Putamen (tissue), 1 donor: Measurements from ENCODE around the gene DBNDD2.

ENCODE experiments used
- DNase-seq: peaks from one replicate; pipeline ENCODE4 v3.0.0-alpha.2; 2016; ENCODE audit warnings: low spot score

The DBNDD2 gene

DNA sequence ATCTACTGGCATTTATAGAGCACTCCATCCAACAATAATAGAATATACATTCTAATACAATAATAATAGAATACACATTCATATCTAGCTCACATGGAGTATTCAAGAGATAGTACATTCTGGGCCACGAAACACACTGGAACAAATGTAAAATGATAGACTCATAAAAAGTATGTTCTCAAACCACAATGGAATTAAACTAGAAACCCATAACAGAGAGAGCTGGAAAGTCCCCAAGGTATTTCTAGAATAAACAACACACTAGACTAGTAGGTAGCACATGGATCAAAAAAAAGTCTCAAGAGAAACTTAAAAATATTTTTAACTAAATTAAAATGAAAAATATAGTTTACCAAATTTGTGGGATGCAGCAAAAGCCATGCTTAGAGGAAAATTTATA lies 20.8 kb upstream of the DBNDD2 start:
- no peak for DNase-seq

DNA sequence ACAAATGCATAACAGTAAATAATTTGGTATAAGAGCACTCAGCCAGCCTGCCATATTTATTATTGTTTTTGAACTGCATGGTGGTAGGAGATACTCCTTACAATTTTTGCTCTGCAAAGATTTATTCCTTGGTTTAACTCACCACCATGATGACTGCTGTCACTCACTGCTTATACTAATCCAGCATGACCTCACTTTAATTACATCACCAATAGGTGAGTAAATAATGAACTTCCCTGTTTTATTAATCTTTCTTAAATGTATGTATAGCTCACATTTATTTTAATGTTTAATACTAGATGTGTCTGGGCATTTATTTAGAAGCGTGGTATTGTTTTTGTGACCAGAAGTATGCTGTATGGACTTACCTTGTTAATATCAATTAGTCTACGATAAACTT lies 17.2 kb upstream of the DBNDD2 start:
- DNase-seq: no peak

DNA sequence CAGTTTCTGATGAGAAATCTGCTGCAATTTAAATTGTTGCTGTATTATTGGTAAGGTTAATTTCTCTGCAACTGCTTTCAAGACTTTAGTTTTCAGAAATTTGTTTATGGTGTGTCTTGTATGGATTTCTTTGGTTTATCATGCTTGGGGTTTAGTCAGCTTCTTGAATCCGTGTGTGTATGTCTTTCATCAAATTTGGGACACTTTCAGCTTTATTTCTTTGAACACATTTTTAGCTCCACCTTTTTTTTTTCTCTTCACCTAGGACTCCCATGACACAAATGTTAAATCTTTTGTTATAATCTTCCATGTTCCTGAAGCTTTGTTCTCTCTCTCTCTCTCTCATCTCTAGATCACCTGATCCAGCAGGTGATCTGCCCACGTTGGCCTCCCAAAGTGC lies 16.5 kb upstream of the DBNDD2 start:
- DNase-seq: no peak

DNA sequence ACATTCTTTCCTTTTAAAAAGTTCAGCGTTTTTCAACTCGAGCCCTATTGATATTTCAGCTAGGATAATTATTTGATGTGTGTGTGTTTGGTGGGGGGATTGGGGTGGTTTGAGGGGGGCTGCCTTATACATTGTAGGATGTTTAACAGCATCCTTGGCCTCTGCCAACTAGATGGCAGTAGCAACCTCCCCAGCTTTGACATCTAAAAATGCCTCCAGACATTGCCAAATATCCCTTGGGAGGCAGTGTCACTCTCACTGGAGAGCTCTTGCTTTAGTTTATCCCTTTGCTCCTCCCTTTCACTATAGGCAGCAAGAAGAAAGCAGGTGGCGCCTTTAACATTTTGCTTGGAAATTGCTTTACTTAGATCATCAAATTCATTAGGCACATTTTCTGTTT lies 15.4 kb upstream of the DBNDD2 start:
- peak; percentile 70 for DNase-seq

DNA sequence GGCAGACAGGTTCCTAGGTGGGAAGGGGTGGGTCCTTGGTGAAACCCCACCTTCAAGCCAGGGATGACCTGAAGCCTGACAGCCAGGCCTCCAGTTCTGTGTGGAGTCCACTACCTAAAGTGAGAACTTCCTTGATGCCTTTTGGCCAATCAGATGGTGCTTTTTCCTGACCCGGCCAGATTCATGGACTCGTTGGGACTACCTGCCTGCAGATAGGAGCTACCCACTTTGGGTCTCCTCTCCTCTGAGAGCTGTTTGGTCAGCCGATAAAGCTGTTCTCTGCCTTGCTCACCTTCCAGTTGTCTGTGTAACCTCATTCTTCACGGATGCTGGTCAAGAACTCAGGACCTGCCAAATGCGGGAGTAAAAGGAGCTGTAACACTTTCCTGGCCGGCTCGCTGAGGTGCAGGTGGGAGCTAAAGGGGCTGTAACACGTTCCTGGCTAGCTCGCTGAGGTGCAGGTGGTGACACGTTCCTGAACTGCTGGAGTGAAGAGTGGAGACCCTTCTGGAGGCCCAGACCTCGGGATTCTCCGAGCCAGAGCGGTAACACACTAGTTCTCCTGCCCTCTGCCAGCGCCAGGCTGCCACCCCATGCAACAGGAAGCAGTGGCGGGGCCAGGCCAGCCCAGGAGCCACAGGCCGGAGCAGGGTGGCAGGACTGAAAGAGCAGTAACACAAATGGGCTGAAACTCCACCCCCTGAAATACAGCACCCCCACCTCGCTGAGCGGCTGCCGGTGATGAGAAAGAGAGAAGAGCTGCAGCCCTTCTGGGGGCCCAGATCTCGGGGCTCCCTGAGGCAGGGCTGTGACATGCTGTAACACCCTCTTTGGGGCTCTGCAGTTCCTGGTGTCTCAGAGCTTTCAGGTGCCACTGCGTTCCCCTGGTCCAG lies 13.6 kb upstream of the DBNDD2 start:
- DNase-seq: no peak

DNA sequence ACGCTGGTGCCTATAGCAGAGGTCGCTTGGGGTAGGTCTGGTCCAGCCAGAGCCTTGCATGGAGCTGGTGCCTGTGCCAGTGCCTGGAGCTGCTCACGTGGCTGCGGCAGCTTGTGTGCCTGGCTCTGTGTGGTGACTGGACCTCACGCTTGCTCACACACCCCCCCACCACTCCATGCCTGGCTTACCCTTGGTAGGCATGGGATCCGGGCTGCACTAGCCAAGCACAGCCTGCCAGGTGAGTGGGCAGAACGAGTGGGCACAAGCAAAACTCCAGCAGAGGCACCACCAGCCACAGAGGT lies 13.0 kb upstream of the DBNDD2 start:
- no peak for DNase-seq

DNA sequence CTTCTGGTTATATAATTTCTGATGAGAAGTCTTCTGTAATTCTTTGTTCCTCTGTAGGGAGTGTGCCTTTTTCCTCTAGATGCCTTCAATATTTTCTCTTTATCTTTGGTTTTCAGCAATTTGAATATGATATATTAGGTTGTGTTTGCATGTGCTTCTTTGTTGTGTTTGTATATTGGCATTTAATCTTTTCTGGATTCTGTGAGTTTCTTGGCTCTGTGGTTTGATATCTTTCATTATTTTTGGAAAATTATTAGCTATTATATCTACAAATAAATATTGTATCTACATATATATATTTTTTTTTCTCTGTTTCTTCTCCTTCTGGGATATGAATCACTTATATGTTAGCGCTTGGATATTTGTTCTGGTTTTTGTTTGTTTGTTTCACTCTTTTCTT lies 9.1 kb upstream of the DBNDD2 start:
- no peak for DNase-seq

DNA sequence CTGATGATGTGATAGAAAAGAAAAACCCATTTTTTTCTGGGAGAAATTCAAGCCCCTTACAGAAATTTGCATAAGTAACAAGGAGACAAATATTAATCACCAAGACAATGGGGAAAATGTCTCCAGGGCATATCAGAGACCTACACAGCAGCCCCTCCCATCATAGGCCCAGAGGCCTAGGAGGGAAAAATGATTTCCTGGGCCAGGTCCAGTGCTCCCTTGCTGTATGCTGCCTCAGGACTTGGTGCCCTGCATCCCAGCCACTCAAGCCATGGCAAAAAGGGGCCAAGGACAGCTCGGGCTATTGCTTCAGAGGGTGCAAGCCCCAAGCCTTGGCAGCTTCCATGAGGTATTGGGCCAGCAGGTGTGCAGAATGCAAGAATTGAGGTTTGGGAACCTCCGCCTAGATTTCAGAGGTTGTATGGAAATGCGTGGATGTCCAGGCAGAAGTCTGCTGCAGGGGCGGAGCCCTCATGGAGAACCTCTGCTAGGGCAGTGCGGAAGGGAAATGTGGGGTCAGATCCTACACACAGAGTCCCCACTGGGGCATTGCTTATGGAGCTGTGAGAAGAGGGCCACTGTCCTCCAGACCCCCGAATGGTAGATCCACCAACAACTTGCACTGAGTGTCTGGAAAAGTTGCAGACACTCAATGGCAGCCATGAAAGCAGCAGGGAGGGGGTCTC lies 7.6 kb upstream of the DBNDD2 start:
- no peak for DNase-seq

DNA sequence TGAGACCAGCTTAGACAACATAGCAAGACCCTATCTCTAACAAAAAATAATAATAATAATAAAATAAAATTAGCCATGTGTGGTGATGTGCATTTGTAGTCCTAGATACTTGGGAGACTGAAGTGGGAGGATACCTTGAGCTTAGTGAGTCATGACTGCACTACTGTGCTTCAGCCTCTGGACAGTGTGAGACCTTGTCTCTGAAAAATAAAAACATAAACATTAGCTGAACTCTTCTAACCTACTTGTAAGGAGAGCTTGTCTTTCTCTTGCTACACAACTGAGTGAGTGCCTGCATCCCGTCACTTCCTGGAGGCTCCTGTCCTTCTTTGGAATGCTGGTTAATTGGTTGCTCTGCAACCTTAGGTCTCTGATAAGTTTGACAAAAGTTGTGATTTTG lies 5.1 kb upstream of the DBNDD2 start:
- no peak for DNase-seq

DNA sequence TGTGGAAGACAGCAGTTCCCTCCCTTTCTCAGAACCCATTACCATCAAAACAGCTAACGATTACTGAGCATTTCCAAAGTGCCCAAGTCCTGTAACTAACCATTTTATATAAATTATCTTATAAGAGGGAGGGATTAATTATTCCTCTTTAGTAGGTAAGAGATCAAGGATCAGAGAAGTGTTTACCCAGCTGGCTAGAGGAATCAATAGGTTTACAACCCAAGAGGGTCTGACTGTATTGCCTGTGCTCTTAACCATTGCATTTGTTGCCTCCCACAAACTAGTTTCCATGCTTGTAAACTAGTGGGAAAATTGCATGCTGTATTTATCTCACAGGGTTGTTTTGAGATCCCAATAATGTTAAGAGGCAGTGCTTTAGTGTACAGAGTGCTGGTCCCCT lies 3.7 kb upstream of the DBNDD2 start:
- no peak for DNase-seq

DNA sequence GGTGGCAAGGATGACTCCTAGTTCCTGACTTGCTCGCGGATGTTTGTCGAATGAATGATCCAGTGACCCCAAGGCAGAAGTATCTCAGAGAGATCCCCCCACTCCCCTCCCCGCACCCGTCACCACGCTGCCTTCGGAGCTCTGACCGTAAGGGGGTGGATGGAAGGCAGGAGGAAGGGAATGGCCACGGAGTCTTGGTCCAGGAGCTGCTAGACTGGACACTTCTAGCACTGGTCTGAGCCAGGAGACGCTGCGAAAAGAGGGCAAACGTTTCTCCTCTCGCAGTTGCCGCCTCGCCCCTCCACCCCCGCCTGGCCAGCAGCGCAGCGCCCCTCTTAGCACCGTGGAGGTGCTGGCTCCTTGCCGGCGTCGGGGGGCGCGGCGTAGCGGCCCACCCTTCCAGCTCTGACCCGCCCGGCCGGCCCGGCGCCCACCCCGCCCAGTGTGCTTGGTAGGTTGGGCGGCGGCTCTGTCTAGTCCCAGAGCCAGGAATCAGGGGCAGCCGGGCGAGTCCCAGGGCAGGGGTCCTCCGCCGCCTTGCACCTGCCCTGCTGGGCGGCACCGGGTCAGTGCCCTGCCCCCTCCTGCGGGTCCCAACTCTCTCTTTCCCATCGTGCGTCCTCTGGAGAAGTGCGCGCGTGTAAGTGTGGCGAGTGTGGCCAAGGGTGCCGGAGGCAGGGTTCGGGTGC lies 2.4 kb upstream of the DBNDD2 start:
- no peak for DNase-seq

DNA sequence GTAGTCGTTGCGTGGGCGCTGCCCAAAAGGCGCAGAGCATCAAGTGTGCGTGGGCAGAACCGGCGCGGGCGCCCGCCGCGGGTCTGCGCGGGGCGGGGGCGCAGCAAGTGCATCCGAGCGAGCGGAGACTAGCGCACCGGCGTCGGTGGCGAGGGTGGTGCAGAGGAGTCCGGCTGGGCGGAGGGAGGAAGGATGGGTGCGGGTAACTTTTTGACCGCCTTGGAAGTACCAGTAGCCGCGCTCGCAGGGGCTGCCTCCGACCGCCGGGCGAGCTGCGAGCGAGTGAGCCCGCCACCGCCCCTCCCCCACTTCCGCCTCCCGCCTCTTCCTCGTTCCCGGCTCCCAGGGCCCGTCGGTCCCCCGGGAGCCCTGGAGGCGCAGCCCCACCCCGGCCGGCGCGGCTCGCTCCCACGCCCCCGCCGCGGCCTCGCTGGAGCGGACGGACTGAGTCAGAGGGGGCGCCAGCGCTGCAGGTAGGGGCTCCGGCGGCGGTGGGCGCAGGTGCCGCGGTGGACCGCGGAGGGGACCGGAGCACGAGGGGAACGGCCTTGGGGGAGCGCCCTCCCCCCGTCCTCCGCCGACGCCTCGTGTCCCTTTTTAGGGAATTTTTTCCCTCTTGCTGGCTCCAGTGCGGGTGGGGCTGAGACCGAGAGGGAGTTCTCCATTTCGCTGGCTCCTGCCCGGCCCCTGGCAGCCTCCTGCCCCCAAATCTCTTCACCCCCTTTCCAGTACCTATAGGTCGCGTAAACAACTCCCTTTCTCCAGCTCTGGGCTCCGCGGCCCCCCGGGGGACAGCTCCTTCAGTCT lies 1.6 kb upstream of the DBNDD2 start:
- peak; percentile 80 for DNase-seq

DNA sequence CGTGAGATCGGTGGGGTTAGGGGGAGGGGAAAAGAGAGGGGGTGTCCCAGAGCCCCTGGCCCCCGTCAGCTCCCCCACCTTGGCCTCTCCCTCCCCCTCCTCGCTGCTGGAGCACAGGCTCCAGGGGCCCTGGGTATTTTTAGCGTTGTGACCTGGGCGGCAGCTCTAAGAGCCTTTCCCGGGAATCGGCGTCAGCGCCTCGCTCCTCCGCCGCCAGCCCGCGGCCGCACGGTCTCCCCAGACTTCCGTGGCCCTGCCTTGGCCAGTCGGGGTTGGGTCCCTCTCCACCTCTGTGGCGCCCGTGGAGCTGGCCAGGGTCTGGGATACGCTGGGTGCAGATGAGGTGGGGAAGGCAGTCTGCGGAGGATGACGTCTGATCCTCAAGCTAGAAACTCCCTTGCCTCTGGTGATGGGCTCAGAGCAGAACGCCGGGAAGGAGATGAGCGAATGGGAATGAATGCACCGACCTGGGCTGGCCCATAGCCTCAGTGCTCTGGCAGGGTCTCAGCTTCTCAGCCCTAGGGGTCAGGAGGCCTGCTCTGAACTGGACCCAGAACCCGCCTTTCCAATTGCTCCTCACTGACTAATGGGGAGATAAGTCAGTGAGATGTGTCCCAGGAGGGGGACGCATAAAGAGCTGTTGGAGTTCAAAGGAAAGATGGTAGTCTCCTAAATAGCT lies 883 bp upstream of the DBNDD2 start:
- peak; percentile 61 for DNase-seq

DNA sequence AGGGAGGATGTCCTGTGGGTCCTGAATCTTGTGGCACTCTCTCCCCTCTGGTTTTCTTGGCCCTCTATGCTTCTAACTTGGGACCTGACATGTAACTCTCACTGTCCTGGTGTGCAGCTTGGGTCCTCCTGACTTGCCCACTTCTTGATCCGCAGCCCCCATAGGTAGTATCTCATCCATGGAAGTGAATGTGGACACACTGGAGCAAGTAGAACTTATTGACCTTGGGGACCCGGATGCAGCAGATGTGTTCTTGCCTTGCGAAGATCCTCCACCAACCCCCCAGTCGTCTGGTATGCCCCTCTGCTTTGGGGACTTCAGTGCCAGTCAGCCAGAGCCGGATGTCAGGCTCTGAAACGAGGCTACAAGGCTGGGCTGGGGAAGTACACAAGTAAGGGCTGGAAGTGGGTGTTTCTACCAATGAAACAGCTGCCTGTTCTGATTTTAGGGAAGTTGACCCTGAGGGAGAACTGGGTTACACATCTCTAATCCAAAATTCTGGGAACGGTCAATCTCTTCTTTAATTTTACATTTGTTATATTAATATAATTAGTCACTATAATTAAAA lies 641 bp downstream of the DBNDD2 start:
- DNase-seq: peak; percentile 60

DNA sequence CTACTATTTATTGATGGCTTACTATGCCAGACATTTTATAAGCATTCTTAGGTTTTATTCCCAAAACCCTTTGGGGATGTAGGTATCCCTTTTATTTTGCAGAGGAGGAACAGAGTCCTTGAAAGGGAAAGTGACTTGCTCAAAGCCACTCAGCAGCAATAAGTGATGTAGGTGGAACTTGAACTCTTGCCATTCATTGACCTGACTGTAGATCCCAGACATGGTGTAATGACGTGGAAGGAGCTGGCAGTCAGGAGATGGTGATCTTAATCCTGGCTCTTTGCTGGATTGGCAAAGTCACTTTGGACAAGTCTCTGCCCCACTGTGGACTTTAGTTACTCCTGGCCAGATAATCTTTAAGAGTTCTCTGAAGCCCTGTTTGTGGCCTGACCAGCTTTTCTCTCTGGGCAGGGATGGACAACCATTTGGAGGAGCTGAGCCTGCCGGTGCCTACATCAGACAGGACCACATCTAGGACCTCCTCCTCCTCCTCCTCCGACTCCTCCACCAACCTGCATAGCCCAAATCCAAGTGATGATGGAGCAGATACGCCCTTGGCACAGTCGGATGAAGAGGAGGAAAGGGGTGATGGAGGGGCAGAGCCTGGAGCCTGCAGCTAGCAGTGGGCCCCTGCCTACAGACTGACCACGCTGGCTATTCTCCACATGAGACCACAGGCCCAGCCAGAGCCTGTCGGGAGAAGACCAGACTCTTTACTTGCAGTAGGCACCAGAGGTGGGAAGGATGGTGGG lies 1.6 kb downstream of the DBNDD2 start:
- DNase-seq: no peak

DNA sequence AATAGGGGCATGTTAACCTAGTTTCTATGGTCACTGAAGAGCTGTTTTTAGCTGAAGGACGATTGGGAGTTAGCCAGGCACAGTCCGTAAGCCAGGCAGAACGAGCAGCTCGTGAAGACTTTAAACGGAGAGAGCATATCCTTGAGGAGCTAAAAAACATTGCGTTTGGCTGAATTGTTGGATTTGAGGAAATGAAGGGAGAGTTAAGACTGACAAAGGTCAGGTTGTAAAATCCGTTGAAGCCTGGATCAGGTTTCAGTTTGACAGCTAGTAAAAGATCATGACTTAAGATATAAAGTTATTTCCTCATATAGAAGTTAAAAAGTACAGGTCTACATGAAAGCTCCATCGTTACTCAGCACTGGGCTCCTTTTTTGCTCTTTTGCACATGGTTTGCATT lies 2.8 kb downstream of the DBNDD2 start:
- DNase-seq: no peak

DNA sequence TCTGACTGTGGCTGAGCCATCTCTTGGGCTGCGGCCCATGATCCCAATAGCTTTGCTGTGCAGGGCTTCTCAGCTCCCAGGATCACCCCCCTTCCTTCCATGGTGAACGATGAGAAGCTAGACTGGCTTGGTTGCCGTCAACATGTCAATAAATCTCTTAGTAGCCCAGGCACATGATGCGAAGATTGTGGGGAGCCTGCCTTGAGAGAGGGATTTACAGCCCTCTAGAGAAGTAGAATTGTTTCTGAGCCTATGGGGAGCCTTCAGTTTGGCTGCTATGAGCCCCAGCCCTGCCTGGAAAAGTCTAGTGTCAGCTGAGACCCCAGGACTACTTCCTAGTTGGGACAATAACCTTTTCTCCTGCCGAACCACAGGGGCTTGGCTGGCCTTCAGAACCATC lies 4.6 kb downstream of the DBNDD2 start:
- no peak for DNase-seq

DNA sequence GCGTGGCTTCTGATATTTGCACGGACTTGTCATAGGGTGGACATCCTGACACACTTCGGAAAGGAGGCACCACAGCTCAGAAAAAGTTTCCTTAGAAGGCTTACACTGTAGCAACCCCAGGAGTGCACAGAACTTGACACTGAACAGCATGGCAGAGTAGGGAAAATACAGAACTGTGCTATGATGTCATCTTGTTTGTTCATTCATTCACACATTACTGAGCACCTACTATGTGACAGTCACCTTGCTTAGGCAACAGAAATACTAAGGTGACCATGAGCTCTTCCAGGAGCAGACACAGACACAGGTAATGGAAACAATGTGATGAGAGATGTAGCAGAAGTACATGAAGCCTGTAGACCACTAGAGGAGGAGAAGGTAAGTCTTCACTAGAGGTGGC lies 5.4 kb downstream of the DBNDD2 start:
- no peak for DNase-seq

DNA sequence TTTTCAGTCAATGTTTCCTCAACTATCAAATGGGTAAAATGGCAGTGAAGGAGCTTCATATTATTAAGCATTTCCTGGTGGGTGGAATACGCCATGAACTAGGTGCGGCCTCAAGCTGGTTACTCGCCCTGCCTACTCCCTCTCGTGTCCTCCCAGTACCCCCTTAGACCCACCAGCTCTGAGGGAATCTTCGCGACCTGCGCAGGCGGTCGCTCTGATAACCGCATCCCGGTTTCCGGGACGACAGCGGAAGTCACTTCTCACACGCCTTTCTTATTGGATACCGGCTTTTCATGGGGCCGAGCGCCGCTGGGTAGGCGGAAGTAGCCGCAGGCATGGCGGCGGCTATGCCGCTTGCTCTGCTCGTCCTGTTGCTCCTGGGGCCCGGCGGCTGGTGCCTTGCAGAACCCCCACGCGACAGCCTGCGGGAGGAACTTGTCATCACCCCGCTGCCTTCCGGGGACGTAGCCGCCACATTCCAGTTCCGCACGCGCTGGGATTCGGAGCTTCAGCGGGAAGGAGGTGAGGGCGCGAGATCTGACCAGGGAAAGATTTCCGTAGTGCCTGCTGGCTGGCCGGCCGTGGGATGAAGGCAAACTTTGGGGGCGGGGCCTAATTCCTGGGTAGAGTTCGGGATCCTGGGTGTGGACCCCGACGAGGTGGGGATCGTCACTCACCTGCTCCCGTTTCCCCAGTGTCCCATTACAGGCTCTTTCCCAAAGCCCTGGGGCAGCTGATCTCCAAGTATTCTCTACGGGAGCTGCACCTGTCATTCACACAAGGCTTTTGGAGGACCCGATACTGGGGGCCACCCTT lies 7.9 kb downstream of the DBNDD2 start, which contains the start of gene PIGT:
Gene PIGT (plus strand): TSS at position 320 of the 816 bp plus-strand sequence. CDS start 16 bp downstream, at position 336.
- peak; percentile 90 for DNase-seq

DNA sequence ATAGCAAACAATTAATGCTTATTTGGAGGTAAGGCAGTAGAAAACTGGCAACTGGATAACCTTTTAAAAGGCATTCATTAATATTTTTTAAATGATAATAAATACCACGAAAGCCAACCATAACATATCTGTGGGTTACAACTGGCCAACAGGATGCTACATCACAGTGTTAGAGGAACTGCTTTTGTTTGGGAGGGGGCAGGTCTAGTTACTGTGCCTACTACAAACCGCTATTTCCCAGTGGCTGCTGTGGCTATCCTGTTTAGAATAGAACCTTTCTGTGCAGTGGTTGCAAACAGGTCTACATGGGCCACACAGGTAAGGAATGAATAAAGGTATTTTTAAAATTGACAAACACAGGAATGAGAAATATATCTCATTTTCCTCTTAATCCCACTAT lies 8.8 kb downstream of the DBNDD2 start:
- no peak for DNase-seq
